ENCODE measurements around the gene MAZ. TPM values are rescaled to one million over a fixed set of nuclear protein-coding genes. Genes with fewer than 3 reads are reported as not detected.
"Not testable (repeated sequence)": the region's sequence is repeated elsewhere in the genome, so short reads cannot be mapped to it uniquely, and the experiment has no call there.

Gene MAZ
- total RNA-seq (100 to 1,000 TPM; 192 to 424 (median 259) TPM), polyA plus RNA-seq (10 to 100 TPM; 36.9 to 44.5 TPM), total RNA-seq (117 reads per million, percentile 87 among the genes with 10 or more reads in this experiment)

GRCh38 chr16:29806099-29806579 is at the start of gene MAZ:
Gene MAZ (plus strand): TSS chr16:29806529. CDS start chr16:29806702, 173 bp downstream.
- intact Hi-C loops (cut with micrococcal nuclease) = loop anchor here (1.0 to 10.0 kb wide), 8 partner anchors 59 to 1116 kb away; partner anchors contain the start of genes ALDOA (in 1 of the 2), C16orf54 (in 1 of the 2), FBRS (in 1 of the 2) and FBXL19 (in 1 of the 2)
- Mint-ChIP-seq H3K27me3 (peaks cover 0 to 4% (median 0%) of the 10 kb centered on the region in 5 donors), H3K4me3 (peak within 1 kb of the TSS; percentile 94 to 100 (median 98)), H3K9me3 (peaks cover 0 to 1% (median 0%) of the 10 kb centered on the region in 11 donors), H3K36me3 (peaks cover 0 to 47% (median 10%) of the 10 kb centered on the region in 5 donors), H3K4me1 (peaks cover 31 to 55% (median 47%) of the 10 kb centered on the region in 7 donors), H3K27ac (peak within 1 kb of the TSS; percentile 96 to 100 (median 99))
- ATAC-seq (peak; percentile 10), DNase-seq (peak in 3 of 9 donors; percentile 64 to 79 (median 70))
- Histone ChIP-seq H3K4me1 (ENCODE audit: control insufficient read depth in 2 of 2, insufficient read depth in 2 of 2, low read length in 2 of 2) (peaks cover 40 to 45% of the 10 kb centered on the region in 2 donors), H3K36me3 (ENCODE audit: control insufficient read depth in 2 of 3, insufficient read depth in 3 of 3, low read length in 3 of 3) (peaks cover 0 to 31% (median 13%) of the 10 kb centered on the region in 3 experiments), H3K27ac (ENCODE audit: low read depth, low read length) (peak within 1 kb of the TSS; percentile 95), H3K9me3 (ENCODE audit: control insufficient read depth in 2 of 3, low read length in 3 of 3) (no peaks in the 10 kb centered on the region), H3K4me3 (ENCODE audit: low read length) (peak within 1 kb of the TSS; percentile 87), H3K27me3 (ENCODE audit: control insufficient read depth in 2 of 2, insufficient read depth in 2 of 2, low read length in 2 of 2) (no peaks in the 10 kb centered on the region)
- CTCF ChIA-PET = interaction anchor here (1.2 to 3.2 kb wide), 3 partner anchors 10 to 106 kb away, joined by 4 to 53 read pairs (median 26); partner anchors contain the start of gene PAGR1
- POLR2A ChIA-PET = interaction anchor here (0.5 to 6.5 kb wide), 12 partner anchors 12 to 140 kb away, joined by 3 to 109 read pairs (median 20); partner anchors contain the start of genes C16orf54, KIF22, MVP and PAGR1

- intact Hi-C loops (cut with micrococcal nuclease) = loop anchor here in 1 of 2 donors (2.0 kb wide), 1 partner anchor 18 kb away; no protein-coding TSS in a partner anchor
- Histone ChIP-seq H3K4me1 (ENCODE audit: control insufficient read depth in 2 of 2, insufficient read depth in 2 of 2, low read length in 2 of 2) (peaks cover 8 to 33% of the 10 kb centered on the region in 2 donors), H3K36me3 (ENCODE audit: control insufficient read depth in 2 of 3, insufficient read depth in 3 of 3, low read length in 3 of 3) (no peaks in the 10 kb centered on the region), H3K27me3 (ENCODE audit: control insufficient read depth in 2 of 2, insufficient read depth in 2 of 2, low read length in 2 of 2) (no peaks in the 10 kb centered on the region), H3K27ac (ENCODE audit: low read depth, low read length) (peak overlapping the region; percentile 61), H3K4me3 (ENCODE audit: low read length) (no peak overlapping the region), H3K9me3 (ENCODE audit: control insufficient read depth in 2 of 3, low read length in 3 of 3) (no peaks in the 10 kb centered on the region)
- H3K4me3 Mint-ChIP-seq = peak overlapping the region in 9 of 10 donors; percentile 18 to 73 (median 59)
- H3K36me3 Mint-ChIP-seq = peaks cover 0 to 2% (median 0%) of the 10 kb centered on the region in 5 donors
- CTCF ChIA-PET = interaction anchor here (0.7 to 1.7 kb wide), 6 partner anchors 10 to 92 kb away, joined by 3 to 11 read pairs (median 6); no protein-coding TSS in a partner anchor
- POLR2A ChIA-PET = interaction anchor here (0.5 to 4.5 kb wide), 13 partner anchors 8 to 106 kb away, joined by 3 to 36 read pairs (median 5); partner anchors contain the start of gene C16orf54
- peaks cover 12 to 58% (median 38%) of the 10 kb centered on the region in 7 donors for H3K4me1 Mint-ChIP-seq
- peaks cover 0 to 6% (median 0%) of the 10 kb centered on the region in 5 donors for H3K27me3 Mint-ChIP-seq
- DNase-seq (peak in 7 of 9 donors; percentile 38 to 78 (median 68)), ATAC-seq (peak; percentile 94)
- H3K9me3 Mint-ChIP-seq = peaks cover 0 to 2% (median 0%) of the 10 kb centered on the region in 11 donors
- H3K27ac Mint-ChIP-seq = peak overlapping the region in 8 of 9 donors; percentile 80 to 96 (median 88)
Measured at GRCh38 chr16:29756654-29757053, 49.7 kb upstream of the MAZ start.

GRCh38 chr16:29757086-29757485 is 49.2 kb upstream of the MAZ start:
- Histone ChIP-seq H3K27ac (ENCODE audit: low read depth, low read length) (peak overlapping the region; percentile 61), H3K4me1 (ENCODE audit: control insufficient read depth in 2 of 2, insufficient read depth in 2 of 2, low read length in 2 of 2) (peaks cover 8 to 33% of the 10 kb centered on the region in 2 donors)
- DNase-seq; H3K9me3 ChIP-seq (ENCODE audit: control insufficient read depth in 2 of 3, low read length in 3 of 3); H3K27me3 Mint-ChIP-seq; H3K36me3 ChIP-seq (ENCODE audit: control insufficient read depth in 2 of 3, insufficient read depth in 3 of 3, low read length in 3 of 3); H3K27me3 ChIP-seq (ENCODE audit: control insufficient read depth in 2 of 2, insufficient read depth in 2 of 2, low read length in 2 of 2); ATAC-seq; H3K9me3 Mint-ChIP-seq; H3K4me3 ChIP-seq (ENCODE audit: low read length); H3K36me3 Mint-ChIP-seq: not testable (repeated sequence)
- Mint-ChIP-seq H3K27ac (peak overlapping the region in 8 of 9 donors; percentile 80 to 96 (median 88)), H3K4me1 (peaks cover 14 to 58% (median 38%) of the 10 kb centered on the region in 7 donors), H3K4me3 (peak overlapping the region in 9 of 10 donors; percentile 18 to 73 (median 59))
- CTCF ChIA-PET = interaction anchor here (0.7 to 1.7 kb wide), 6 partner anchors 10 to 92 kb away, joined by 3 to 11 read pairs (median 6); no protein-coding TSS in a partner anchor
- intact Hi-C loops (cut with micrococcal nuclease) = loop anchor here in 1 of 2 donors (2.0 kb wide), 1 partner anchor 18 kb away; no protein-coding TSS in a partner anchor
- POLR2A ChIA-PET = interaction anchor here (0.5 to 4.5 kb wide), 13 partner anchors 9 to 629 kb away, joined by 3 to 36 read pairs (median 5); partner anchors contain the start of gene C16orf54

GRCh38 chr16:29757950-29758466 is 48.3 kb upstream of the MAZ start:
- Histone ChIP-seq H3K4me1 (ENCODE audit: control insufficient read depth in 2 of 2, insufficient read depth in 2 of 2, low read length in 2 of 2) (peaks cover 8 to 33% of the 10 kb centered on the region in 2 donors), H3K27me3 (ENCODE audit: control insufficient read depth in 2 of 2, insufficient read depth in 2 of 2, low read length in 2 of 2) (no peaks in the 10 kb centered on the region), H3K27ac (ENCODE audit: low read depth, low read length) (peak overlapping the region; percentile 61), H3K9me3 (ENCODE audit: control insufficient read depth in 2 of 3, low read length in 3 of 3) (no peaks in the 10 kb centered on the region), H3K36me3 (ENCODE audit: control insufficient read depth in 2 of 3, insufficient read depth in 3 of 3, low read length in 3 of 3) (no peaks in the 10 kb centered on the region), H3K4me3 (ENCODE audit: low read length) (no peak overlapping the region)
- intact Hi-C loops (cut with micrococcal nuclease) = loop anchor here in 1 of 2 donors (2.0 kb wide), 1 partner anchor 19 kb away; no protein-coding TSS in a partner anchor
- DNase-seq (no peak), ATAC-seq (no peak)
- H3K4me1 Mint-ChIP-seq = peaks cover 14 to 58% (median 40%) of the 10 kb centered on the region in 7 donors
- POLR2A ChIA-PET = interaction anchor here (0.6 to 4.5 kb wide), 6 partner anchors 8 to 426 kb away, joined by 4 to 36 read pairs (median 5); partner anchors contain the start of genes C16orf54, CORO1A and KIF22
- CTCF ChIA-PET = interaction anchor here (0.7 to 1.5 kb wide), 2 partner anchors 11 to 13 kb away, joined by 3 to 6 read pairs; no protein-coding TSS in a partner anchor
- peak overlapping the region in 8 of 9 donors; percentile 37 to 96 (median 84) for H3K27ac Mint-ChIP-seq
- peaks cover 0 to 6% (median 0%) of the 10 kb centered on the region in 5 donors for H3K27me3 Mint-ChIP-seq
- H3K36me3 Mint-ChIP-seq = peaks cover 0 to 2% (median 0%) of the 10 kb centered on the region in 5 donors
- peak overlapping the region in 2 of 10 donors; percentile 19 to 36 for H3K4me3 Mint-ChIP-seq
- peaks cover 0 to 2% (median 0%) of the 10 kb centered on the region in 11 donors for H3K9me3 Mint-ChIP-seq

GRCh38 chr16:29760567-29761279 is 45.6 kb upstream of the MAZ start:
- no peaks in the 10 kb centered on the region for H3K36me3 ChIP-seq (ENCODE audit: control insufficient read depth in 2 of 3, insufficient read depth in 3 of 3, low read length in 3 of 3)
- H3K4me3 Mint-ChIP-seq = no peak overlapping the region
- POLR2A ChIA-PET = interaction anchor here (1.9 kb wide), 1 partner anchor 33 kb away, joined by 4 read pairs; no protein-coding TSS in a partner anchor
- DNase-seq = no peak
- H3K4me1 ChIP-seq (ENCODE audit: control insufficient read depth in 2 of 2, insufficient read depth in 2 of 2, low read length in 2 of 2) = peaks cover 0 to 25% of the 10 kb centered on the region in 2 donors
- H3K4me3 ChIP-seq (ENCODE audit: low read length) = no peak overlapping the region
- H3K27me3 ChIP-seq (ENCODE audit: control insufficient read depth in 2 of 2, insufficient read depth in 2 of 2, low read length in 2 of 2) = no peaks in the 10 kb centered on the region
- no peaks in the 10 kb centered on the region for H3K36me3 Mint-ChIP-seq
- no peak for ATAC-seq
- H3K9me3 ChIP-seq (ENCODE audit: control insufficient read depth in 2 of 3, low read length in 3 of 3) = no peaks in the 10 kb centered on the region
- H3K27ac ChIP-seq (ENCODE audit: low read depth, low read length) = no peak overlapping the region
- H3K9me3 Mint-ChIP-seq = peaks cover 0 to 3% (median 0%) of the 10 kb centered on the region in 11 donors
- peak overlapping the region in 6 of 9 donors; percentile 28 to 63 (median 54) for H3K27ac Mint-ChIP-seq
- H3K27me3 Mint-ChIP-seq = peaks cover 0 to 8% (median 0%) of the 10 kb centered on the region in 5 donors
- CTCF ChIA-PET = interaction anchor here (0.7 kb wide), 2 partner anchors 14 to 25 kb away, joined by 3 read pairs; no protein-coding TSS in a partner anchor
- peaks cover 7 to 53% (median 39%) of the 10 kb centered on the region in 7 donors for H3K4me1 Mint-ChIP-seq
- intact Hi-C loops (cut with micrococcal nuclease) = no loop called here
